Measurements from ENCODE around the gene MIOS.

Gene MIOS

GRCh38 chr7:7550663-7551062, 16.0 kb upstream of the MIOS start:
- in situ Hi-C loops (cut with HindIII; ENCODE audit: low sequenced_read_pairs), result no loop called here
- H3K4me3 ChIP-seq (ENCODE audit: low read depth, low read length), result no peak overlapping the region
- DNase-seq (ENCODE audit: low read depth, low spot score), result no peak
- no peak for TF ChIP-seq CTCF (IDR thresholded peaks at IDR 0.05; ENCODE audit: low read depth, low read length)

- no peak for TF ChIP-seq CTCF (IDR thresholded peaks at IDR 0.05; ENCODE audit: low read depth, low read length)
- no peak overlapping the region for H3K4me3 ChIP-seq (ENCODE audit: low read depth, low read length)
- in situ Hi-C loops (cut with HindIII; ENCODE audit: low sequenced_read_pairs), result no loop called here
- DNase-seq (ENCODE audit: low read depth, low spot score), result no peak
These were observed 14.5 kb upstream of the MIOS start for GRCh38 chr7:7552199-7552598.

DNA sequence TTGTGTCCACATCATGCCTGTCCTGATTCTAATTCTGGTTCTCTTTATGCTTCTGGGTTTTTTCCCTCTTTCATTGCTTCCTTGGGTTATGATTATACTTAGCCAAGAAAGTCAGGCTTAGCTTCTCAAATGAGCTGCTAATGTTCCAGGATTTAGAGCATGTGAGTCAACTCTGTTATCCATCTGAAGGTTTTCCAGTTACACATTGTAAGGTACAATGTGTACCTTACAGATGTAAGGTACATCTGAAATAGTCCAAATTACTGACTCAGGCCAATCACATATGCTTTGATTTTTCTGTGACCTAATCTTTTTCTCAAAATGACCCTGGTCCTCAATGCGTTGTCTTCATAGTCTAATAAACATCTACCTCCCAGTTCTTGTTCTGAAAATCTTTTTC, 13.3 kb upstream of the MIOS start:
- TF ChIP-seq CTCF (IDR thresholded peaks at IDR 0.05; ENCODE audit: low read depth, low read length), result no peak
- DNase-seq (ENCODE audit: low read depth, low spot score), result peak; percentile 50
- no peak overlapping the region for H3K4me3 ChIP-seq (ENCODE audit: low read depth, low read length)
- in situ Hi-C loops (cut with HindIII; ENCODE audit: low sequenced_read_pairs), result no loop called here

- peak; percentile 86 for DNase-seq (ENCODE audit: low read depth, low spot score)
- no peak overlapping the region for H3K4me3 ChIP-seq (ENCODE audit: low read depth, low read length)
- in situ Hi-C loops (cut with HindIII; ENCODE audit: low sequenced_read_pairs), result no loop called here
- TF ChIP-seq CTCF (IDR thresholded peaks at IDR 0.05; ENCODE audit: low read depth, low read length), result no peak
These were observed 12.7 kb upstream of the MIOS start for GRCh38 chr7:7554021-7554432.

- no peak for DNase-seq (ENCODE audit: low read depth, low spot score)
- TF ChIP-seq CTCF (IDR thresholded peaks at IDR 0.05; ENCODE audit: low read depth, low read length), result no peak
- in situ Hi-C loops (cut with HindIII; ENCODE audit: low sequenced_read_pairs), result no loop called here
- H3K4me3 ChIP-seq (ENCODE audit: low read depth, low read length), result no peak overlapping the region
These were observed 11.8 kb upstream of the MIOS start for GRCh38 chr7:7554649-7555575.

GRCh38 chr7:7556852-7557251, 9.8 kb upstream of the MIOS start:
- TF ChIP-seq CTCF (IDR thresholded peaks at IDR 0.05; ENCODE audit: low read depth, low read length), result no peak
- DNase-seq (ENCODE audit: low read depth, low spot score), result no peak
- in situ Hi-C loops (cut with HindIII; ENCODE audit: low sequenced_read_pairs), result no loop called here
- H3K4me3 ChIP-seq (ENCODE audit: low read depth, low read length), result no peak overlapping the region

Data from astrocyte of the spinal cord (primary cell).